HepG2 (cell line): ENCODE measurements around the gene ZNF554. TPM values are rescaled to one million over a fixed set of nuclear protein-coding genes. Genes with fewer than 3 reads are reported as not detected.
A peak's percentile ranks its signal among the peaks of the same experiment; 100 is the strongest.

Experiments used
- CREB1 ChIP-seq, 2 experiments: fragments of 450-650 bp in 1 of 2; IDR thresholded peaks; 2 replicates each; pipeline ENCODE4 v1.6.1; 2016 to 2017; ENCODE audit warnings: control low read depth in 1 of 2, mild to moderate bottlenecking in 1 of 2, missing compliant biosample characterization in 1 of 2, missing genetic modification characterization in 1 of 2
- FLYWCH1 ChIP-seq: sonication (generic); formaldehyde crosslinking; IDR thresholded peaks from 2 replicates; pipeline ENCODE4 v1.8.1; 2023; ENCODE audit warnings: mild to moderate bottlenecking, missing genetic modification reagents
- FOXJ3 ChIP-seq: sonication (generic); formaldehyde crosslinking; IDR thresholded peaks from 2 replicates; pipeline ENCODE4 v1.4.0; 2020; ENCODE audit warnings: missing genetic modification reagents, mild to moderate bottlenecking, borderline replicate concordance
- GABPB1 ChIP-seq: IDR thresholded peaks from 2 replicates; pipeline ENCODE4 v1.6.1; 2016; ENCODE audit warnings: mild to moderate bottlenecking, missing genetic modification reagents, moderate library complexity, missing compliant biosample characterization
- HIVEP1 ChIP-seq: sonication (generic); formaldehyde crosslinking; IDR thresholded peaks from 2 replicates; pipeline ENCODE4 v1.4.0; 2020; ENCODE audit warnings: mild to moderate bottlenecking, missing genetic modification reagents
- KAT7 ChIP-seq: IDR thresholded peaks from 2 replicates; pipeline ENCODE4 v1.6.1; 2018; ENCODE audit warnings: borderline replicate concordance, missing compliant biosample characterization
- KDM4B ChIP-seq: sonication (generic); formaldehyde crosslinking; IDR thresholded peaks from 2 replicates; pipeline ENCODE4 v1.4.0; 2020; ENCODE audit warnings: missing genetic modification reagents
- KLF16 ChIP-seq, 2 experiments: sonication (generic) in 1 of 2; formaldehyde crosslinking in 1 of 2; IDR thresholded peaks; 2 replicates each; pipeline versions ENCODE4 v1.6.1 to v1.8.0; 2016 to 2023; ENCODE audit warnings: missing genetic modification reagents in 2 of 2, missing compliant biosample characterization in 1 of 2
- MEIS2 ChIP-seq: sonication (generic); formaldehyde crosslinking; IDR thresholded peaks from 2 replicates; pipeline ENCODE4 v1.9.0; 2021; ENCODE audit warnings: mild to moderate bottlenecking, missing genetic modification reagents
- MIER3 ChIP-seq: IDR thresholded peaks from 2 replicates; pipeline ENCODE4 v1.6.1; 2016; ENCODE audit warnings: missing compliant biosample characterization, borderline replicate concordance
- NFKB2 ChIP-seq: sonication (generic); formaldehyde crosslinking; IDR thresholded peaks from 2 replicates; pipeline ENCODE4 v1.4.0; 2020; ENCODE audit warnings: missing genetic modification reagents, borderline replicate concordance
- SOX5 ChIP-seq: IDR thresholded peaks from 2 replicates; pipeline ENCODE4 v1.6.1; 2016; ENCODE audit warnings: borderline replicate concordance
- TAF1 ChIP-seq: sonication (generic); formaldehyde crosslinking; IDR thresholded peaks from 2 replicates; pipeline ENCODE4 v1.4.0; 2020; ENCODE audit warnings: missing genetic modification reagents
- ZBTB21 ChIP-seq: sonication (generic); formaldehyde crosslinking; IDR thresholded peaks from 2 replicates; pipeline ENCODE4 v1.4.0; 2020; ENCODE audit warnings: missing genetic modification reagents
- ZC3H13 ChIP-seq: sonication (generic); formaldehyde crosslinking; IDR thresholded peaks from 2 replicates; pipeline ENCODE4 v1.8.1; 2023; ENCODE audit warnings: mild to moderate bottlenecking, missing genetic modification reagents, moderate library complexity
- ZIK1 ChIP-seq: sonication (generic); formaldehyde crosslinking; IDR thresholded peaks from 2 replicates; pipeline ENCODE4 v1.5.0; 2020; ENCODE audit warnings: mild to moderate bottlenecking, low read depth, missing genetic modification reagents, borderline replicate concordance
- ZNF24 ChIP-seq: fragments of 450-650 bp; IDR thresholded peaks from 2 replicates; pipeline ENCODE4 v1.6.1; 2017; ENCODE audit warnings: antibody characterized with exemption, mild to moderate bottlenecking
- ZNF34 ChIP-seq: sonication (generic); formaldehyde crosslinking; IDR thresholded peaks from 2 replicates; pipeline ENCODE4 v1.4.0; 2020; ENCODE audit warnings: mild to moderate bottlenecking, missing genetic modification reagents, borderline replicate concordance
- ZNF619 ChIP-seq: sonication (generic); formaldehyde crosslinking; IDR thresholded peaks from 2 replicates; pipeline ENCODE4 v1.4.0; 2020; ENCODE audit warnings: mild to moderate bottlenecking, missing genetic modification reagents
- ZNF768 ChIP-seq: sonication (generic); formaldehyde crosslinking; IDR thresholded peaks from 2 replicates; pipeline ENCODE4 v1.4.0; 2020; ENCODE audit warnings: missing genetic modification reagents
- polyA plus RNA-seq, 8 experiments: library from polyadenylated mRNA; depleted of rRNA in 3 of 8; stranded (reverse) in 7 of 8; unstranded in 1 of 8; fragments of >200 nt; fragmentation: Illumina TruSeq in 4 of 8; extraction: Trizol in 4 of 8; gene quantifications; 2 replicates each; pipeline versions ENCODE4 v1.2.1 to v1.2.3, GENCODE V29; 2011 to 2016; ENCODE audit warnings: low read depth in 4 of 8, missing spikeins in 1 of 8, mixed read lengths in 1 of 8; ENCODE audit not compliant: insufficient read depth in 1 of 8
- total RNA-seq, 5 experiments: library from RNA; depleted of rRNA; stranded (reverse); fragments of >200 nt; fragmentation: Illumina TruSeq; extraction: Trizol; gene quantifications; 2 replicates each; pipeline ENCODE4 v1.2.3, GENCODE V29; 2016; ENCODE audit warnings: low read depth in 1 of 5
- TF ChIP-seq, protein P1 (sequence below): IDR thresholded peaks from 2 replicates; pipeline ENCODE4 v1.6.1; 2016; ENCODE audit warnings: low read depth, control low read depth
- TF ChIP-seq, protein P2 (sequence below): IDR thresholded peaks from 2 replicates; pipeline ENCODE4 v1.6.1; 2016; ENCODE audit warnings: control low read depth
- TF ChIP-seq, protein P3 (sequence below): sonication (generic); formaldehyde crosslinking; IDR thresholded peaks from 2 replicates; pipeline ENCODE4 v1.5.1; 2020; ENCODE audit warnings: mild to moderate bottlenecking, moderate library complexity, missing genetic modification reagents
- TF ChIP-seq, protein P4 (sequence below): sonication (generic); formaldehyde crosslinking; IDR thresholded peaks from 2 replicates; pipeline ENCODE4 v1.4.0; 2020; ENCODE audit warnings: missing genetic modification reagents

ZNF554 gene
- total and polyA plus RNA-seq, 2 of the 13 experiments (the other 11 are each of a cell fraction or from before 2014, with no cell fraction given), result 2.2 to 2.7 TPM

DNA sequence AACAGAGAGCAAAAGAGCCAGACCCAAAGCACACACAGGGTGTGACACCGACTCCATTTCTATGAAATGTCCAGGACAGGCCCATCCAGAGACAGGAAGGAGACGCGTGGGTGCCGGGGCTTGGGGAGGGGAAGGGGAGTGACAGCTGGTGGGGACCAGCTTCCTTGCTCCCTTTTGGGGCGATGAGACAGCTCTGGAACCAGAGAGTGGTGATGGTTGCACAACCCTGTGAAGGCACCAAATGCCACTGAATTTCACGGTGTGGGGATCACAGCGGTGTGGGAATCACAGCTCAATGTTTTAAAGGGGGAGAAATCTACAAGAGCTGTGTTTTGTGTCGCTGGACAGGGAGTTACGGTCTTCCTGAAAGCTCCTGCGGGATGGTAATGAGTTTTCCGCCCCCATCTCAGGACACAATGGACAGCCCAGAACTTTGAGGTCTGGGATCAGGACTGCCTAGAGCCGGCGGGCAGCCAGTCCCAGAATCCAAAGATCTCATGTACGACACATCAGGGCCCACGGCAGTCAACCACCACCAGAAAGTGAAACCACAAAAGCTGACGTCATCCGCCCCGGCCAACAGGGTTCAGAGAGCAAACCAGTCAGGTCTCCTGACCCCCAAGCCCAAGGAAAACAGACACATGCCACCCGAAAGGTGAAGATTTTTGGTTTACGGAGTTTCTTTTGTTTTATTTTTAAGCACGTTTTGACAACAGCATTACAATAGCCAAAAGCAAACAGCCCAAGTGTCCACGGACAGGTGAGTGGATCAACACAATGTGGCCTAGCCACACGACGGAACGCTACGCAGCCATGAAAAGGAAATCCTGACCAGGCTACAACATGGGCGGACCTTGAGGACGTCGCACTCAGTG lies 43.9 kb upstream of the ZNF554 start (continued):
- TF ChIP-seq, protein P1, sequence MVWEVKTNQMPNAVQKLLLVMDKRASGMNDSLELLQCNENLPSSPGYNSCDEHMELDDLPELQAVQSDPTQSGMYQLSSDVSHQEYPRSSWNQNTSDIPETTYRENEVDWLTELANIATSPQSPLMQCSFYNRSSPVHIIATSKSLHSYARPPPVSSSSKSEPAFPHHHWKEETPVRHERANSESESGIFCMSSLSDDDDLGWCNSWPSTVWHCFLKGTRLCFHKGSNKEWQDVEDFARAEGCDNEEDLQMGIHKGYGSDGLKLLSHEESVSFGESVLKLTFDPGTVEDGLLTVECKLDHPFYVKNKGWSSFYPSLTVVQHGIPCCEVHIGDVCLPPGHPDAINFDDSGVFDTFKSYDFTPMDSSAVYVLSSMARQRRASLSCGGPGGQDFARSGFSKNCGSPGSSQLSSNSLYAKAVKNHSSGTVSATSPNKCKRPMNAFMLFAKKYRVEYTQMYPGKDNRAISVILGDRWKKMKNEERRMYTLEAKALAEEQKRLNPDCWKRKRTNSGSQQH, result 0 out of 2 replicates have a peak, but pooled peaks have one; percentile 15
- no peak for TF ChIP-seq ZNF24
- no peak for TF ChIP-seq KDM4B (CRISPR knock-in tag)
- no peak for TF ChIP-seq ZIK1 (CRISPR knock-in tag)
- TF ChIP-seq KAT7 (CRISPR knock-in tag), result 0 out of 2 replicates have a peak, but pooled peaks have one; percentile 35
- TF ChIP-seq FOXJ3 (CRISPR knock-in tag), result no peak
- TF ChIP-seq ZNF619 (CRISPR knock-in tag), result no peak
- TF ChIP-seq ZC3H13 (CRISPR knock-in tag), result no peak
- TF ChIP-seq, protein P2, sequence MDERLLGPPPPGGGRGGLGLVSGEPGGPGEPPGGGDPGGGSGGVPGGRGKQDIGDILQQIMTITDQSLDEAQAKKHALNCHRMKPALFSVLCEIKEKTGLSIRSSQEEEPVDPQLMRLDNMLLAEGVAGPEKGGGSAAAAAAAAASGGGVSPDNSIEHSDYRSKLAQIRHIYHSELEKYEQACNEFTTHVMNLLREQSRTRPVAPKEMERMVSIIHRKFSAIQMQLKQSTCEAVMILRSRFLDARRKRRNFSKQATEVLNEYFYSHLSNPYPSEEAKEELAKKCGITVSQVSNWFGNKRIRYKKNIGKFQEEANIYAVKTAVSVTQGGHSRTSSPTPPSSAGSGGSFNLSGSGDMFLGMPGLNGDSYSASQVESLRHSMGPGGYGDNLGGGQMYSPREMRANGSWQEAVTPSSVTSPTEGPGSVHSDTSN, result no peak
- 0 out of 2 replicates have a peak, but pooled peaks have one; percentile 23 for TF ChIP-seq TAF1
- no peak; the same call in 1 of the 2 replicates for TF ChIP-seq MEIS2
- TF ChIP-seq, protein P3, sequence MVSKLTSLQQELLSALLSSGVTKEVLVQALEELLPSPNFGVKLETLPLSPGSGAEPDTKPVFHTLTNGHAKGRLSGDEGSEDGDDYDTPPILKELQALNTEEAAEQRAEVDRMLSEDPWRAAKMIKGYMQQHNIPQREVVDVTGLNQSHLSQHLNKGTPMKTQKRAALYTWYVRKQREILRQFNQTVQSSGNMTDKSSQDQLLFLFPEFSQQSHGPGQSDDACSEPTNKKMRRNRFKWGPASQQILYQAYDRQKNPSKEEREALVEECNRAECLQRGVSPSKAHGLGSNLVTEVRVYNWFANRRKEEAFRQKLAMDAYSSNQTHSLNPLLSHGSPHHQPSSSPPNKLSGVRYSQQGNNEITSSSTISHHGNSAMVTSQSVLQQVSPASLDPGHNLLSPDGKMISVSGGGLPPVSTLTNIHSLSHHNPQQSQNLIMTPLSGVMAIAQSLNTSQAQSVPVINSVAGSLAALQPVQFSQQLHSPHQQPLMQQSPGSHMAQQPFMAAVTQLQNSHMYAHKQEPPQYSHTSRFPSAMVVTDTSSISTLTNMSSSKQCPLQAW, result peak; percentile 46; the same call in 1 of the 2 replicates
- no peak; the same call in 1 of the 2 replicates for TF ChIP-seq NFKB2
- no peak for TF ChIP-seq FLYWCH1 (CRISPR knock-in tag)
- TF ChIP-seq ZBTB21 (CRISPR knock-in tag), result peak; percentile 71; the same call in 1 of the 2 replicates
- no peak for TF ChIP-seq ZNF768
- TF ChIP-seq SOX5 (CRISPR knock-in tag), result peak; percentile 66
- TF ChIP-seq MIER3 (CRISPR knock-in tag), result no peak
- TF ChIP-seq ZNF34 (CRISPR knock-in tag), result no peak
- TF ChIP-seq, protein P4, sequence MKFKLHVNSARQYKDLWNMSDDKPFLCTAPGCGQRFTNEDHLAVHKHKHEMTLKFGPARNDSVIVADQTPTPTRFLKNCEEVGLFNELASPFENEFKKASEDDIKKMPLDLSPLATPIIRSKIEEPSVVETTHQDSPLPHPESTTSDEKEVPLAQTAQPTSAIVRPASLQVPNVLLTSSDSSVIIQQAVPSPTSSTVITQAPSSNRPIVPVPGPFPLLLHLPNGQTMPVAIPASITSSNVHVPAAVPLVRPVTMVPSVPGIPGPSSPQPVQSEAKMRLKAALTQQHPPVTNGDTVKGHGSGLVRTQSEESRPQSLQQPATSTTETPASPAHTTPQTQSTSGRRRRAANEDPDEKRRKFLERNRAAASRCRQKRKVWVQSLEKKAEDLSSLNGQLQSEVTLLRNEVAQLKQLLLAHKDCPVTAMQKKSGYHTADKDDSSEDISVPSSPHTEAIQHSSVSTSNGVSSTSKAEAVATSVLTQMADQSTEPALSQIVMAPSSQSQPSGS (CRISPR knock-in tag), result peak; percentile 98
- TF ChIP-seq GABPB1, result no peak
- TF ChIP-seq KLF16 (CRISPR knock-in tag; IDR thresholded peaks at IDR 0.05), result no peak; a peak in 1 of 4 replicates
- peak; percentile 98 for TF ChIP-seq CREB1 (IDR thresholded peaks at IDR 0.05)
- TF ChIP-seq CREB1 (CRISPR knock-in tag; IDR thresholded peaks at IDR 0.05), result peak; percentile 90
- TF ChIP-seq HIVEP1 (CRISPR knock-in tag), result 0 out of 2 replicates have a peak, but pooled peaks have one; percentile 23
